Stimulated activated CD8-positive, alpha-beta memory T cell treated with anti-CD3 and anti-CD28 coated beads, Interleukin-2, amount 100 ng/mL, for 48 hours (primary cell): Measurements from ENCODE around the gene HTR3D.
"Not testable (repeated sequence)": the region's sequence is repeated elsewhere in the genome, so short reads cannot be mapped to it uniquely, and the experiment has no call there.

Experiments
- DNase-seq, 2 donors: peaks; one replicate each; pipeline ENCODE4 v3.0.0-alpha.2; 2020; ENCODE audit warnings: low read depth in 2 of 2

Gene HTR3D, protein sequence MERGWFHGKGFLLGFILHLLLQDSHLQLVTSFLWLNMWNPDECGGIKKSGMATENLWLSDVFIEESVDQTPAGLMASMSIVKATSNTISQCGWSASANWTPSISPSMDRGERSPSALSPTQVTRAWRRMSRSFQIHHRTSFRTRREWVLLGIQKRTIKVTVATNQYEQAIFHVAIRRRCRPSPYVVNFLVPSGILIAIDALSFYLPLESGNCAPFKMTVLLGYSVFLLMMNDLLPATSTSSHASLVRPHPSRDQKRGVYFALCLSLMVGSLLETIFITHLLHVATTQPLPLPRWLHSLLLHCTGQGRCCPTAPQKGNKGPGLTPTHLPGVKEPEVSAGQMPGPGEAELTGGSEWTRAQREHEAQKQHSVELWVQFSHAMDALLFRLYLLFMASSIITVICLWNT

DNA sequence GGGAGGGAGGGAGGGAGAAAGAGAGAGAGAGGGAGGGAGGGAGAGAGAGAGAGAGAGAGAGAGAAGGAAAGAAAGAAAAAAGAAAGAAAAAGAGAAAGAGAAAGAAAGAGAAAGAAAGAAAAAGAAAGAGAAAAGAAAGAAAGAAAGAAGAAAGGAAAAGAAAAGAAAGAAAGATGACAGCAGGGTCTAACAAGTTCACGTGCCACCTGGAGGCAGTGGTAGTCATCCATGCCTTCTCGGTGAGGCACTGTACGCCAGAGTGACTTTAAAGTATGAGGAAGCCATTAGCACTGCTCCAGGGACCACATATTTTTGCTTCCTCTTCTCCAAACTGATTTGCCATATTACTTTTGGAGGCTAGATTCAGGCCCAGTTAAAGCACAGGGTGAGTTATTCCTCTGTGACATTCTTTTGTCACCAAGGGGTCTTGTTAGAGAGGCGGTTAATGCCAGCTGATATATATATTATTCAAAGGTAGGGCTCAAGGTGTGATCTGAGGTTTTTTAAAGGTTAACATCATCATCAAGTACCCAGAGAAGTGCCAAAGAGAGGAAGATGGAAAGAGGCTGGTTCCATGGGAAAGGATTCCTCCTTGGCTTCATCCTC, at the start of gene HTR3D:
Gene HTR3D (plus strand): TSS at position 556 of the 606 bp plus-strand sequence. CDS start 0 bp downstream, at position 556.
- DNase-seq, result no peak

- DNase-seq, result no peak
Observed at GRCh38 chr3:183981990-183982644, 49.4 kb upstream of the HTR3D start.

- DNase-seq, result no peak
Observed at GRCh38 chr3:183984127-183984740, 47.3 kb upstream of the HTR3D start.

- no peak for DNase-seq
Observed at GRCh38 chr3:183984749-183985729, 46.5 kb upstream of the HTR3D start.

GRCh38 chr3:183987000-183987600, 44.4 kb upstream of the HTR3D start:
- no peak for DNase-seq

DNA sequence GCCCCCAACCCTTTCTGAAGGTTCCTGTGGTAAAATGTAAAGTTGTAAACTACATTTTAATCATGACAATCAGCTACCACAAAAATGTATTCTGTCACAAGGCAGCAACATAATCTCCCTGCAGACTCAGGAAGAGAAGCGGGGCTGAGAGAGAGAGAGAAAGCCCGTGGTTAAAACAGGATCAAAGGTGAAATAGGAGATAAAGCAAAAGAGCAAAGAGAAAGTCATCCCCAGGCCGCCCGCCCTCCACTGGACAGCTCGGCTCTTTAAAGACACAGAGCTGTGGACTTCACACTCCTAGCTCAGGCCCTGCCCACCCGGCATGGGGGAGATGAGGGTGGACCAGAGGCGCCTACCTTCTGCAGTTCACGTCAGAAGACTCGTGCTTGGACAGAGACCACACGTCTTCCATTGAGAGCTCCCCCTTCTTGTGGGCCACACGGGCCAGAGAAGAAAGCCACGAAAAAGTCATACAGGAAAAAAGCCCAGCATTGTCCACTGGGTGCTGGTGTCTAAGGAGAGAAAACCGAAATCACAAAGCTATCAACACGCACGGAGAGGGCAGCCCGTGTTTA, 43.2 kb upstream of the HTR3D start:
- DNase-seq, result no peak

DNA sequence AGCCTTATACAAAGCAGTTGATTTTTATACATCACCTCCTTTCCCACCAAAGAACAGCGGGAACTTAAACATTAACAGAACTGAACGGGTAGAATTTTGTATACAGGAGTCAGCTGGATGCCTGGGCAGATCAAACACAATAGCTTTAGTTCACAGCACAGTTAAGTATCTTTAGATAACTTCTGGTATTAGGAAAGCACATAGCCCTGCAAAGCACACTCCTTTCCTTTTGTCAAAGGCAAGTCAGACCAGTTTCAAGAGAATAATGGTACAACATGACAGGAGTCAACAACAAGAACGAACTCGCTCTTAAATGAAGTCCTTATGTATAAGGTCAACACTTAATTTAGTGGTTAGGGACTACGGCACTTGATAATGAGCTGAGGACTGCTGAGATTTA, 40.1 kb upstream of the HTR3D start:
- DNase-seq, result no peak

- DNase-seq, result no peak
Observed at GRCh38 chr3:184001761-184002160, 29.8 kb upstream of the HTR3D start.

- DNase-seq, result no peak
Observed at GRCh38 chr3:184002469-184002868, 29.1 kb upstream of the HTR3D start.

DNA sequence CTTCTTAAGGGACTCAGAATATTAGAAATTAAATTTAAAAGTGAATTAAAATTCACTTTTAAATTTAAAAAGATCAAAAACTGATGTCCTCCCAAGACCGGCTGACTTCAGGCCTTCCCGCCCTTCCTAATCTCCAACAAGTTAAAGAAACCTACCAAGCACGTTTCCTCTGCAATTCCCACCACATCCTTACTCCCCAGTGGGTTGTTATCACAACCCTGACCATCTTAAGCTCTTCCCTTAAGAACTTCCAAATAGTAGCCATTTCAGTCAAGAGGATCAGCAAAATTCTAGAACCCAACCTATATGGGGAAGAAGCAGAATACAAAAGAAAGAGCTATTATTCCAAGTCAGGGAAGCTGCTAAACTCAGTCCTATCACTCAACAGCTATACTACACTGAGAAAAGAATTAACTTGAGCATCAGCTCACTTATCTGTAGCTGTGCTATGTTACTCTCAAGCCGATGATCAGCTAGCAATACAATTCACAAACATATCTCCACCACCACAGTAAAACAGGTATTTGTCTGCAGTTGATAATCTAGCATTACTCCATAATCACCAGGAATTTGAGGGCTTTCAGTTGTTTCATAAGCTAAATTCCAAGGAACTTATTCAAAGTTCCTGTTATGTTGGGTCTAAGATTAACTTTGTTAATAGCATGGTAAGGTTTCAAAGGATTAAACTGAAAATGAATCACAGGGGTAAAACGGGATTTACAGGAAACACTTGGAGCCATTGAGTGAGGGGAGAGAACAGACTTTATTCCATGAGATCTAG, 28.2 kb upstream of the HTR3D start:
- DNase-seq, result no peak

GRCh38 chr3:184004476-184004875, 27.1 kb upstream of the HTR3D start:
- DNase-seq, result no peak

- DNase-seq, result no peak
Observed at GRCh38 chr3:184005941-184006507, 25.5 kb upstream of the HTR3D start.

GRCh38 chr3:184007143-184007813, 24.3 kb upstream of the HTR3D start:
- not testable (repeated sequence) for DNase-seq

GRCh38 chr3:184008161-184008560, 23.4 kb upstream of the HTR3D start:
- no peak for DNase-seq

DNA sequence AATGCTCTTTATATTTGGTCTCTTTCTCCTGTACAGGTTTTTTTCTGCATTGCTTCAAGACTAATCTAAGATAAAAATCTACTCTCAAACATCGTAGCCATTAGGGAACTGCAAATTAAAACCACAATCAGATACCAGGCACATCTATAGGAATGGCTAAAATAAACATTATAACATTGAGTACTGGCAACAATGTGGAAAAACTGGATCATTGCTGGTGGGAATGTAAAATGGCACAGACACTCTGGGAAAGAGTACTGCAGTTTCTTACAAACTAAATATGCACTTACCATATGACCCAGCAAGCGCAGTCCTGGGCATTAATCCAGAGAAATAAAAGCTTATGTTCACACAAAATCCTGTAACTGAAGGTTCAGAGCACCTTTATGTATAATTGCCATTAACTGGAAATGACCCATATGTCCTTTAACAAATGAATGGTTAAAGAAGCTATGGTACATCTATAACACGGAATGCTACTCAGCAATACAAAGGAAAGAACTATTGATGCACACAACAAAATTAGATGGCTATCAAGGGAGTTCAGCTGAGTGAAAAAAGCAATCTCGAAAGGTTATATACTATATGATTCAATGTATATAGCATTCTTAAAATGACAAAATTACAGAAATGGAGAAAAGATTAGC, 20.2 kb upstream of the HTR3D start:
- DNase-seq, result no peak

- no peak for DNase-seq
Observed at GRCh38 chr3:184011937-184012889, 19.3 kb upstream of the HTR3D start.
